GM19395 (cell line): ENCODE measurements around the gene BCAR3.
A peak's percentile ranks its signal among the peaks of the same experiment; 100 is the strongest.
"Not testable (repeated sequence)": the region's sequence is repeated elsewhere in the genome, so short reads cannot be mapped to it uniquely, and the experiment has no call there.

Experiments
- ATAC-seq: cut with Tn5 transposase; IDR thresholded peaks from one replicate; pipeline ENCODE4 v1.9.1; 2021; ENCODE audit warnings: mild to moderate bottlenecking, moderate library complexity; ENCODE audit not compliant: unreplicated experiment

Gene BCAR3

DNA sequence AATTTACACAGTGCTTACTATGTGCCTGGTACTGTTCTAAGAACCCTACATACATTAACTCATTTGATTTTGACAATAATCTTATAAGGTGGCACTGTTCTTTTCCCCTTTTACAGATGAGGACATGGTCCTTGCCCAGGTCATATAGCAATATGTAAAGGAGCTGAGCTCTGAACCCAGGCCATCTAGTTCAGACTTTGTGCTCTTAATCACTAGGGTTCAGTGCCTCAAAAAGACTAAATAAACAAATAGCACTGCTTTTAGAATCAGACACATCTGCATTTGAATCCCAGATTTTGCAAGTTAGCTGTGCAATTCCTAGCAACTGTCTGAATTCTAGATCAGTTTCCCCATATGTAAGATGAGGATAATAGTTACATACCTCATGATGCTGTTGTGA, 8.7 kb upstream of the BCAR3 start:
- no peak for ATAC-seq

DNA sequence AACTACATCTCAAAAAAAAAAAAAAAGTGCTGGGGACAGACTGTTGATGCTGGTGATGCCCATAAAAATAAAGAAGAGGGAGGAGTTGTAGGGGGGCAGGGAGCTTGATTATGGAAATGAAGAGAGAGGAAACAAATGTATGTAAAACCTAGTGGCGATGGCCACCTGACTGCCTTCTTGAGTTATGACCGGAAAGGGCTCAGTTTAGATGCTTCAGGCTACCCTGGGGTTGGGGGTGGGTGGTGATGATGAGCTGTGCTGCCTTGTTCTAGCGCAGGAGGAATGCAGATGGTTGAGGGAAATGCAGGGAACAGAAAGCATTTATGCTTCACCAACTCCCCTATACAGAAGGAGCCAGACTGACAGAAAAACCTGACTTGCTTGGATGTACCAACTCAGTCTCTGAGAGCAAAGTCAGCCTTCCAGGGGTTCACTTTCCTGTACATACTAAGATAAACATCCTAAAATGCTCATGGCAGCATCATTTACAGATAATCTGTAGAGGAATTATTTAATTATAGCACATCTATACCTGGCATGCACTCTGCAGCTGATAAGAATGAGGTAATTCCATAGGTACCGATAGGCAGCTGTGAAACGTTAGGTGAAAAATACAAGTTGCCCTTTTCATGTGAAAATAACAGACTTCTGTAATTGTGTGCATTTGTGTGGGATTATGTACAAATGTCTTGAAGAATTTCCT, 8.0 kb upstream of the BCAR3 start:
- no peak for ATAC-seq

- ATAC-seq, result no peak
Measured at GRCh38 chr1:93687542-93687941, 5.9 kb upstream of the BCAR3 start.

DNA sequence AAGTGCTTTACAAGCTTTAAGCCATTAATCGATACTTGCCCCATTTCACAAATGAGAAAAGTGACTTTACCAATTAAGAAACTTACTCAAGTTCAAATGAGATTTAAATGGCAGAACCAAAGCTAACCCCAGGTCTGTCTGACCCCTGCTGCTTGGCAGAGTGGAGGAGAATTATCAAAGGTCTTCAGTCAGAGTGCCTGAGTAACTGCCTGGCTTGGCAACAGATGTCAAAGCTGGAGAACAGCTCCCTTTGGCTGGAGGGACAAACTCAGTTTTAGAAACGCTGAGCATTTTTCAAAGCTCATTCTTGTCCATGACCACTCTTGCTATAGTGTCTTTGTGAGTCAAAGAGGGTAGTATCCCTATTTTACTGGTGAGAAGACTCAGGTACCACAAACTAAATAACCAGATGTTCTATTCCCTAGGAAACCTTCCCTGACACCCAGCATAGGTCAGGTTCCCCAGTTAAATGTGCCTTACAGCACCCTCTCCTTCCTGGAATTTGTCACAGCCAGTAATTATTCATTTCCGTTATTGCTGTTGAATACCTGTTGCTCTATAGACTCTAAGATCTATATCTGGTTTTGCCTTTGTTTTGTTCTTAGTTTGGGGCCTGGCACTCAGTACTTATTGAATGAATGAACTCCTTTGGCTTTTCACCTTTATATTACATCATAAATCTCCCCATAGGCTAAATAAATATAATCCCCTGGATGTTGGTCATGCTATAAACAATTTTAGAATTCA, 5.0 kb upstream of the BCAR3 start:
- ATAC-seq, result no peak

GRCh38 chr1:93685918-93686317, 4.3 kb upstream of the BCAR3 start:
- no peak for ATAC-seq

GRCh38 chr1:93683234-93683633, 1.6 kb upstream of the BCAR3 start:
- no peak for ATAC-seq

DNA sequence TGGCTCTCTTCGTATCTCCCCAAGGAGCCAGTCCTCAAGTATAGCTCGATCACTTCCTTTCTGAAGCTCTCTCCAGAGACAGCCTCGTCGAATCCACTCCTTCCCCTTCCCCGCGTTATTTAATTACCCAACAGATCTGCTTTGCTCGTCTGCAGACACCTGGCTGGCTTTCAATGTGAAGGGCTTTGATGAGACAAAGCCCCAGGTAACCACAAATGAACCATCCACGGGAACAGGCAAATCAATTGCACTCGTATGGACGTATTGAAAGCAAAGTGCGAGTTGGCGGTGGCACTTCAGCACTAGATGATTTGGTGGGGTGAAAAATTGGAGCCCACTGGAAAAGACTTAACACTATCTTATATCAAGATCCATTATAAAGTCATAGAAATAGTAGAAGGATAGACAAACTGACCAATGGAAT, 364 bp upstream of the BCAR3 start:
- ATAC-seq, result no peak

GRCh38 chr1:93680420-93681100, 1.1 kb downstream of the BCAR3 start:
- ATAC-seq, result peak; percentile 80

GRCh38 chr1:93680076-93680419, 1.6 kb downstream of the BCAR3 start:
- ATAC-seq, result no peak

GRCh38 chr1:93679546-93679945, 2.1 kb downstream of the BCAR3 start:
- ATAC-seq, result no peak

DNA sequence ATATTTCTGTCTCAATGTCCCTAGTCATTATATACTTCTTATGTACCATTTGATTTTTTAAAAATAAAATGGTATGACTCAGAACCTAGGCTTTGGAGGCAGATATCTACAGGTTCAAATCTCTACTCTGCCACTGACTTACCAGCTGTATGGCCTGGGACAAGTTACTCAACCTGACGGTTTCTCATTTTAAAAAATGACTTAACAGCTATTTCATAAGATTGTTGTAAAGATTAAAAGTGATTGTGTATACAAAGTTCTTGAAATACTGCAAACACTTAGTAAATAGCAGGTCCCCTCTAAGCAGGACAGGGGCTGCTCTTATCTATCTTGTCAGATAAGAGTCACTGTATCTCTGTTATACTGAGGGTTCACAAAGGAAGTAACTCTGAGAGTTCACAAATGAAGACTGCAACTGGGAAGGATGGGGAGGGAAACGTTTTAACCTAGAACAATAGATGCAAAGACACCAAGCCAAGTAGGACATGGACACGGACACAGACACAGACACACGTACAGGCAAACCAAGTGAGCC, 2.6 kb downstream of the BCAR3 start:
- no peak for ATAC-seq

GRCh38 chr1:93678491-93678890, 3.1 kb downstream of the BCAR3 start:
- no peak for ATAC-seq

- ATAC-seq, result no peak
Measured at GRCh38 chr1:93677729-93678128, 3.9 kb downstream of the BCAR3 start.

DNA sequence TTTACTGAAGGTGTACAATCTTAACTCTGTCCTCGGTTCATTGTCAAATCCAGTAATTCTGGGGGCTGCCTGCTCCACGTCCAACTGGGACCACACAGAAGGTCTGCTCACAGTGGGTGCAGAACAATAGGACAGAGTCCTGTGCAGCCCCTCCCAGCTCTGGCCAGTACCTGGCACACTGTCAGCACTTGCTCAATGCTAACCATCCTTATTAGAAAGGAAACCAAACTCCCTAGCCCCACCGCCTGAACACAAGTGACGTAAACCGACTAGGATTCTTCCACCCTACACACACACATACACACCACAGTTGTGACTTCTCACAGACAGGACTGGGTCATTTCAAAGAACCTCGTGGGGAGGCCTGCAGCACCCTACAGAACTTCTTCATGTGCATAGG, 5.2 kb downstream of the BCAR3 start:
- no peak for ATAC-seq

GRCh38 chr1:93675931-93676330, 5.7 kb downstream of the BCAR3 start:
- ATAC-seq, result no peak

GRCh38 chr1:93675271-93675670, 6.4 kb downstream of the BCAR3 start:
- no peak for ATAC-seq

- not testable (repeated sequence) for ATAC-seq
Measured at GRCh38 chr1:93674071-93674470, 7.6 kb downstream of the BCAR3 start.

GRCh38 chr1:93673163-93673829, 8.3 kb downstream of the BCAR3 start:
- ATAC-seq, result no peak

DNA sequence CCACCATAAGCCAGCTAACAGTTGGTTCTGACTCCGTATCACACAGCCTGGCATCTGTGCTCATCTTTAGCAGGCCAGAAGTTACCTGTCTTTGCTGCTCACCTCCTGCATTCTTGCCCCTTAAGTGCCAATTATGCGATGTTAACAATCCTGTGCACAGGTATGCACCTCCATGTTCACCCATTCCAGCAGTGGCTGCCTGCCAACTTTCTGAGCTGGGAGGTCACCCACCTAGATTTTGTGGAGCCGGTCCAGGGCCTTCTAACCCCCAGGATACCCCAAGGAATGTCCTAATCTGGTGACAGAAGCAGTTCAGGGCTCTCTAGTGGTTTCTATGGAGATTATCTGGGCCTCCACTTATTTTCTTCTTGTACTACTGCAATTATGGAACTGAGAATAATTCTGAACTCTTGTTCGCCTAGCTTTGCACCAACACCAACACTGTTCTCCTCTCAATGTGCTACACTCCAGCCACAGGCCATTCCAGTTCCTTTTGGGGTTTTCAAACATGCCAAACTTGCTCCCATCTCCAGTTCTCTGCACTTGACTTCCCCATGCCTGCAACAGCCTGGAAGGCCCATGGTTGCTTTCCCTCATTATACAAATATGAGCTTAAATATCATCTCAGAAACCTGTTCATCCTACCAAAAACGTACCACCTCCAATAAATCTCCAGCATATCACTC, 9.0 kb downstream of the BCAR3 start:
- no peak for ATAC-seq

- no peak for ATAC-seq
Measured at GRCh38 chr1:93672069-93672468, 9.6 kb downstream of the BCAR3 start.
